ENCODE data around the gene PYURF. TPM values are rescaled to one million over a fixed set of nuclear protein-coding genes. Genes with fewer than 3 reads are reported as not detected.
"Not testable (repeated sequence)": the region's sequence is repeated elsewhere in the genome, so short reads cannot be mapped to it uniquely, and the experiment has no call there.

Gene PYURF
- 10 to 100 TPM; 53.2 to 53.6 TPM for total RNA-seq

DNA sequence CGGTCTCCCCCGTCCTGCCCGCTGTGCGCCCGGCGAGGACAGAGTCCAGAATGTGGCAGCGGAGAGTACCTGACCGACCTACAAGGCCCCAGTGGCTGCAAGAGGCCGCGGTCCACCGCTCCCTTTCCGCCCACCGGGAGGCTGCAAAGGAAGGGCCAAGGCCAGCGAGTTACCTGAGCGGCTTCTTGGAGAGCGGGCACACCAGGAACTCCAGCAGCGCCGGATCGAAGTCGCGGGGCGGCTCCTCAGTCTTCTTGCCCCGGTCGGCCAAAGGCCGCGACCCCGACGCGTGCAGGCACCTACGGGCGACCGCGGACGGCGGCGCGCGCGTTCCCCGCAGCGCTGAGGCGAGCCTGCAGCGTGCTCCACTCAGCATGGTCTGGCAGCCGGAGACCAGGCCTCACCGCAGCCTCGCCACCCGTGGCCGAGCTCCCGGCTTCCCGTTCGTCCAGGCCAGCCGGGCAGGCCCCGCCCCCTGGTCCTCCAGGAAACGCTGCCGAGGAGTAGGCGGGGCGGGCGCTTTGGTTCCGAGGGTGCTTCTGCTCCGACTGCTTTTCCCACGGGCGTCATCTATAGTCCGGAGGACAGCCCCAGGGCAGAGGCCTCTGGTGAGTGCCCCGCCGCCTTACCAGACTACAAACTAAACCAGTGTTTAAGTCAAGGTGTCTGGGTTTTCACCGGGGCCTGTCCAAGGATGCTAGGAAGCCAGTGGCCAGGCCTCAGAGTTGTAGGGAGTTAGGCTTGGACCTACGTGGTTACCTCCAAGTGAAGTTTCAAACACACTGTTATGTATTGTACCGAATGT, at the start of gene PYURF:
TSS of gene PYURF (minus strand) at position 452 of the 805 bp plus-strand sequence. CDS start at position 376, 76 bp downstream.
- Mint-ChIP-seq H3K27ac (peak within 1 kb of the TSS; percentile 89), H3K36me3 (peaks cover 6% of the 10 kb centered on the region)
- POLR2A ChIA-PET, result interaction anchor here (1.0 kb wide), 1 partner anchor 66 kb away, joined by 4 read pairs; the partner anchor contains the start of gene HERC5

GRCh38 chr4:88570001-88570400, 46.4 kb upstream of the PYURF start:
- POLR2A ChIA-PET, result interaction anchor here (0.6 kb wide), 1 partner anchor 184 kb away, joined by 3 read pairs; no protein-coding TSS in a partner anchor
- no peak overlapping the region for H3K4me3 Mint-ChIP-seq
- ATAC-seq (ENCODE audit: low read depth), result no peak

More for the DNA sequence above, at the start of gene PYURF:
- H3K4me3 Mint-ChIP-seq, result peak within 1 kb of the TSS; percentile 98
- H3K27me3 Mint-ChIP-seq, result no peaks in the 10 kb centered on the region
- no peaks in the 10 kb centered on the region for H3K9me3 Mint-ChIP-seq
- peaks cover 23% of the 10 kb centered on the region for H3K4me1 Mint-ChIP-seq
- peak; percentile 82 for DNase-seq
- peak; percentile 75 for ATAC-seq (ENCODE audit: low read depth)

GRCh38 chr4:88567591-88567990, 44.0 kb upstream of the PYURF start:
- ATAC-seq (ENCODE audit: low read depth) (no peak), DNase-seq (no peak)
- Mint-ChIP-seq H3K27me3 (peaks cover 12% of the 10 kb centered on the region), H3K27ac (no peak overlapping the region), H3K9me3 (no peaks in the 10 kb centered on the region), H3K4me3 (no peak overlapping the region), H3K4me1 (no peaks in the 10 kb centered on the region), H3K36me3 (peaks cover 2% of the 10 kb centered on the region)
- POLR2A ChIA-PET, result no interaction called here

More at GRCh38 chr4:88570001-88570400, 46.4 kb upstream of the PYURF start:
- Mint-ChIP-seq H3K4me1 (no peaks in the 10 kb centered on the region), H3K9me3 (no peaks in the 10 kb centered on the region), H3K27me3 (peaks cover 9% of the 10 kb centered on the region), H3K36me3 (peaks cover 2% of the 10 kb centered on the region), H3K27ac (no peak overlapping the region)
- no peak for DNase-seq

GRCh38 chr4:88549815-88550214, 26.2 kb upstream of the PYURF start:
- Mint-ChIP-seq H3K36me3 (no peaks in the 10 kb centered on the region), H3K4me3 (no peak overlapping the region), H3K9me3 (no peaks in the 10 kb centered on the region), H3K4me1 (no peaks in the 10 kb centered on the region), H3K27ac (no peak overlapping the region), H3K27me3 (peaks cover 2% of the 10 kb centered on the region)
- POLR2A ChIA-PET, result no interaction called here
- ATAC-seq (ENCODE audit: low read depth) (no peak), DNase-seq (no peak)

DNA sequence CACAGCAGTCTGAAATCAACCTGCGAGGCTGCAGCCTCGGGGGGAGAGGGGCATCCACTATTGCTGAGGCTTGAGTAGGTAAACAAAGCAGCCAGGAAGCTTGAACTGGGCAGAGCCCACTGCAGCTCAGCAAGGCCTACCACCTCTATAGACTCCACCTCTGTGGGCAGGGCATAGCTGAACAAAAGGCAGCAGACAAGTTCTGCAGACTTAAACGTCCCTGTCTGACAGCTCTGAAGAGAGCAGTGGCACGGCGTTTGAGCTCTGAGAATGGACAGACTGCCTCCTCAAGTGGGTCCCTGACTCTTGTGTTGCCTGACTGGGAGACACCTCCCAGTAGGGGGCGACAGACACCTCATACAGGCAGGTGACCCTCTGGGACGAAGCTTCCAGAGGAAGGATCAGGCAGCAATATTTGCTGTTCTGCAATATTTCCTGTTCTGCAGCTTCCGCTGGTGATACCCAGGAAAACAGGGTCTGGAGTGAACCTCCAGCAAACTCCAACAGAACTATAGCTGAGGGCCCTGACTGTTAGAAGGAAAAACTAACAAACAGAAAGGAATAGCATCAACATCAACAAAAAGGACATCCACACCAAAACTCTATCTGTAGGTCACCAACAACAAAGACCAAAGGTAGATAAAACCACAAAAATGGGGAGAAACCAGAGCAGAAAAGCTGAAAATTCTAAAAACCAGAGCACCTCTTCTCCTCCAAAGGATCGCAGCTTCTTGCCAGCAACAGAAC, 15.9 kb upstream of the PYURF start:
- not testable (repeated sequence) for H3K4me1 Mint-ChIP-seq, H3K9me3 Mint-ChIP-seq, H3K36me3 Mint-ChIP-seq, H3K27me3 Mint-ChIP-seq, H3K27ac Mint-ChIP-seq
- POLR2A ChIA-PET, result interaction anchor here (1.6 kb wide), 1 partner anchor 120 kb away, joined by 6 read pairs; no protein-coding TSS in a partner anchor
- DNase-seq (peak; percentile 71), ATAC-seq (ENCODE audit: low read depth) (peak; percentile 30)
- peak overlapping the region; percentile 22 for H3K4me3 Mint-ChIP-seq

GRCh38 chr4:88537709-88538108, 14.1 kb upstream of the PYURF start:
- Mint-ChIP-seq H3K27me3 (peaks cover 7% of the 10 kb centered on the region), H3K4me3 (no peak overlapping the region), H3K9me3 (no peaks in the 10 kb centered on the region), H3K27ac (no peak overlapping the region), H3K4me1 (peaks cover 3% of the 10 kb centered on the region), H3K36me3 (no peaks in the 10 kb centered on the region)
- ATAC-seq (ENCODE audit: low read depth) (no peak), DNase-seq (no peak)
- POLR2A ChIA-PET, result no interaction called here

DNA sequence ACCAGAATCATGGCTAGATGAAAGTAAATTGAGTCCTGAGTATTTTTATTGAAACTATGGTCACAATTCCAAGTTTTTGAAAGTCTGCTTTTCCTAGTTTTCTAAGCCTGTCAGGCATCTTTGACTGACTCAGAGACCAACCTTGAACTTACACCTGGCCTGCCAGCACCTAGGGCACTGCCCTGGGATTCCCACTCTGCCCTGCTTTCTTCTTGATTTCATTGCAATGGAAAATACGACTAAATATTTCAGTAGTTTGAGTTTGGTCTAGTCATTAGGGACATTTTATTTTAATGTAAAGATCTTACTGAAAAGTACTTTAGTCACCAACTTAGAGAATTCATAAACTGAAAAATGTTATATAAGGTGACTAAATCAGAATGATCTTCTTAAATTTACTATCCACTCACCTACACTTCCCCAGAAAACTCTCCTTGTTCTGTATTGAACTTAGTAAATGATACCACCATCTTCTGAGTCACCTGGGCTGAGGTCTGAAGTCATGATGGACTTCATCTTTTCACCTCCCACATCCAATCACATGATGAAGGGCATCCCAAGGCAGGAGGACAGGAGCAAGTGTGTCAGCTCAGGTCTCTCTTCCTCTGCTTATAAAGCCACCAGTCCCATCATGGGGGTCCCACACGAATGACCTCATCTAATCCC, 11.6 kb upstream of the PYURF start:
- Mint-ChIP-seq H3K36me3 (no peaks in the 10 kb centered on the region), H3K9me3 (no peaks in the 10 kb centered on the region), H3K27me3 (peaks cover 3% of the 10 kb centered on the region), H3K4me3 (no peak overlapping the region), H3K4me1 (peaks cover 3% of the 10 kb centered on the region), H3K27ac (no peak overlapping the region)
- no peak for DNase-seq
- no peak for ATAC-seq (ENCODE audit: low read depth)
- POLR2A ChIA-PET, result no interaction called here

DNA sequence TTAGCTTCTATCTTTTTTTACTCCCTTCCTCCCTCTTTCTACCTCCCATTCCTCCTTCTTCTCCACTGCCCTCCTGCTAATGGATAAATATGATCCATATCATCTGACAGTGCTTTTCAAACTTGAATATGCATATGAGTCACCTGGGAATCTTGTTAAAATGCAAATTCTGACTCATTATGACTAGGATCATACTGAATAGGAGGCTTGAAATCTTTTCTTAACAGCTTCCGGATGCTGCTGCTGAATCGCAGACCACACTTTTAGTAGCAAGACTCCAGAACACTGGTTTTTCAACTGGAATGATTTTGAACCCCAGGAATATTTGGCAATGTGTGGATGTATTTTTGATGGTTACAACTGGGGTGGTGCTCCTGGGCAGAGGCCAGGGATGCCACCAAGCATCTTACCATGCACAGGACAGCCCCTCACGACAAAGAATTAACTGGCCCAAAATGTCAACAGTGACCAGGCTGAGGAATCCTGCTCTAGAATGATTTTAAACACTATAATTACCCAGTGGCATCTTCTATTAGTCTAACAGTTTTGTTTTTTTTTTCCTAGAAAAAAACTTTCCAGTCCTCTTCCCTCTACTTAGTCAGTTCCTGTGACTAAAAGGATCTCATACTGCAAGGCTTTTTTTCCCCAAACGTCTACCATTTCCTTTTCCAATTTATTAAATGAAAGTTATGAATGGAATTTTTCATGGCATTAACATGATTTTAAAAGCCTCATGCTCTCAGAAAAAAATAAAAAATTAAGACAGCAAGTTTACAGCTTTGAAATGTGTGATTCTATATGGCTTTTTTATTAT, 10.6 kb upstream of the PYURF start:
- H3K4me1 Mint-ChIP-seq, result no peaks in the 10 kb centered on the region

DNA sequence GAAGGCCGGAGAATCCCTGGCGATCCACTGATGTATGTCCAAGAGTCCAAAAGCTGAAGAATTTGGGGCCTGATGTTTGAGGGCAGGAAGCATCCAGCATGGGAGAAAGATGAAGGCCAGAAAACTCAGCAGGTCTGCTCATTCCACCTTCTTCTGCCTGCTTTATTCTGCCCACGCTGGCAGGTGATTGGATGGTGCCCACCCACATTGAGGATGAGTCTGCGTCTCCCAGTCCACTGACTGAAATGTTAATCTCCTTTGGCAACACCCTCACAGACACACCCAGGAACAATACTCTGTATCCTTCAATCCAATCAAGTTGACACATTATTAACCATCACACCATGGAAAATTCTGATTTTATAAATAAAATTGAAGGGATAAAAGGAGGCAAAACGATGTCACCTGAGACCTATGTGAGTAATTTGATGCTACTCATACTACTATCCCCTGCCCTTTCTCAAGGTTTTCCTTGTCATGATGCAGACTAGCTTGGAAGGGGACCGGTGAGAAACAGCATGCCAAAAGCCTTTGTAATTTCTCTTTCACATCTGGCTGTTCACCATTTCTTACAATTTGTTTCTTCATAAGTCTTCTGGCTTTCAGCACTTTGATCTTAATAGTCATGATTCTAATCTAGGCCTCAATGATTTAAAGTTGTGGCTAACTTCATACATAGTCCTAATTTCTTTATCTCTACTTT, 9.7 kb upstream of the PYURF start:
- ATAC-seq (ENCODE audit: low read depth), result no peak
- no peaks in the 10 kb centered on the region for H3K36me3 Mint-ChIP-seq
- H3K4me1 Mint-ChIP-seq, result peaks cover 2% of the 10 kb centered on the region
- H3K27me3 Mint-ChIP-seq, result peaks cover 3% of the 10 kb centered on the region
- H3K27ac Mint-ChIP-seq, result no peak overlapping the region
- POLR2A ChIA-PET, result no interaction called here
- DNase-seq, result no peak
- no peaks in the 10 kb centered on the region for H3K9me3 Mint-ChIP-seq
- no peak overlapping the region for H3K4me3 Mint-ChIP-seq

More for the DNA sequence above, 10.6 kb upstream of the PYURF start:
- Mint-ChIP-seq H3K9me3 (no peaks in the 10 kb centered on the region), H3K4me3 (no peak overlapping the region), H3K27ac (no peak overlapping the region), H3K27me3 (peaks cover 3% of the 10 kb centered on the region), H3K36me3 (no peaks in the 10 kb centered on the region)
- POLR2A ChIA-PET, result no interaction called here
- no peak for ATAC-seq (ENCODE audit: low read depth)
- no peak for DNase-seq

DNA sequence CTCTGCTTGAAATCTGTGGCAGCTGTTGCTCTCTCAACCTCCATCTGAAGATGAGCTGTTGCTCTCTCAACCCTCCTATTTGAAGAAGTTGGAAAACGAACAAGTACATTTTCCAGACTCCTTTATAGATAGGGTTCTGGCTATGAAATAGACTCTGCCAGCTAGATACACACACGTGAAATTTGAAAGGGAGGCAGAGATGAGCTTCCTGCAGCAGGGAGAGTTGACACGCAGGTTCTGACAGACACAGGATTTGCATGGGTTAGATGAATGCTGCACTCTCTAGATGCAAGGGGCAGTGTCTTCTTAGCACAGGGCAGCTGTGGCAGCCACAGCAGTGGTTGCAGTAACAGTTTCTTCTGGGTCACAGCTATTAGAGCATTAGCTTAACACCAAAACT, 8.0 kb upstream of the PYURF start:
- H3K36me3 Mint-ChIP-seq, result no peaks in the 10 kb centered on the region
- H3K27ac Mint-ChIP-seq, result no peak overlapping the region
- H3K9me3 Mint-ChIP-seq, result no peaks in the 10 kb centered on the region
- no peaks in the 10 kb centered on the region for H3K27me3 Mint-ChIP-seq
- H3K4me3 Mint-ChIP-seq, result no peak overlapping the region
- POLR2A ChIA-PET, result no interaction called here
- peaks cover 8% of the 10 kb centered on the region for H3K4me1 Mint-ChIP-seq
- ATAC-seq (ENCODE audit: low read depth) (no peak), DNase-seq (no peak)

GRCh38 chr4:88528861-88529260, 5.3 kb upstream of the PYURF start:
- no peaks in the 10 kb centered on the region for H3K9me3 Mint-ChIP-seq
- no peak for DNase-seq

GRCh38 chr4:88527787-88528186, 4.2 kb upstream of the PYURF start:
- no peaks in the 10 kb centered on the region for H3K27me3 Mint-ChIP-seq
- H3K36me3 Mint-ChIP-seq, result no peaks in the 10 kb centered on the region
- H3K27ac Mint-ChIP-seq, result no peak overlapping the region
- DNase-seq (no peak), ATAC-seq (ENCODE audit: low read depth) (no peak)
- POLR2A ChIA-PET, result interaction anchor here (1.0 kb wide), 1 partner anchor 296 kb away, joined by 3 read pairs; no protein-coding TSS in a partner anchor
- no peaks in the 10 kb centered on the region for H3K9me3 Mint-ChIP-seq
- peaks cover 15% of the 10 kb centered on the region for H3K4me1 Mint-ChIP-seq
- no peak overlapping the region for H3K4me3 Mint-ChIP-seq

More at GRCh38 chr4:88528861-88529260, 5.3 kb upstream of the PYURF start:
- POLR2A ChIA-PET, result no interaction called here
- Mint-ChIP-seq H3K4me1 (peaks cover 15% of the 10 kb centered on the region), H3K27ac (no peak overlapping the region), H3K27me3 (no peaks in the 10 kb centered on the region), H3K36me3 (no peaks in the 10 kb centered on the region), H3K4me3 (no peak overlapping the region)
- ATAC-seq (ENCODE audit: low read depth), result no peak

Measured in activated naive CD8-positive, alpha-beta T cell treated with anti-CD3 and anti-CD28 coated beads, Interleukin-2, amount 10 ng/mL, durations not matched to agents 7 days and 5 days (primary cell).